Esophagus muscularis mucosa (tissue), 4 donors: ENCODE data around the gene SLC35F3.

ENCODE experiments used
- CTCF ChIP-seq, 3 experiments: fragments of 200-600 bp in 2 of 3; fragments of 450-650 bp in 1 of 3; sonication (generic) in 2 of 3; IDR thresholded peaks; one replicate each; pipeline ENCODE4 v1.5.1; 2017 to 2019; ENCODE audit warnings: antibody characterized with exemption in 3 of 3, mild to moderate bottlenecking in 2 of 3, moderate library complexity in 1 of 3
- EP300 ChIP-seq: sonication (generic); formaldehyde crosslinking; IDR thresholded peaks from one replicate; pipeline ENCODE4 v1.6.1; 2017; ENCODE audit warnings: antibody characterized with exemption
- POLR2A ChIP-seq: fragments of 450-650 bp; IDR thresholded peaks from one replicate; pipeline ENCODE4 v1.6.1; 2017; ENCODE audit warnings: antibody characterized with exemption, moderate library complexity, mild to moderate bottlenecking, low read depth

GRCh38 chr1:234199476-234200127 lies 295.1 kb downstream of the SLC35F3 start:
- no peak for TF ChIP-seq EP300
- no peak for TF ChIP-seq CTCF (IDR thresholded peaks at IDR 0.05)
- TF ChIP-seq POLR2A = no peak
